ENCODE data around the gene DNAH17.

DNA sequence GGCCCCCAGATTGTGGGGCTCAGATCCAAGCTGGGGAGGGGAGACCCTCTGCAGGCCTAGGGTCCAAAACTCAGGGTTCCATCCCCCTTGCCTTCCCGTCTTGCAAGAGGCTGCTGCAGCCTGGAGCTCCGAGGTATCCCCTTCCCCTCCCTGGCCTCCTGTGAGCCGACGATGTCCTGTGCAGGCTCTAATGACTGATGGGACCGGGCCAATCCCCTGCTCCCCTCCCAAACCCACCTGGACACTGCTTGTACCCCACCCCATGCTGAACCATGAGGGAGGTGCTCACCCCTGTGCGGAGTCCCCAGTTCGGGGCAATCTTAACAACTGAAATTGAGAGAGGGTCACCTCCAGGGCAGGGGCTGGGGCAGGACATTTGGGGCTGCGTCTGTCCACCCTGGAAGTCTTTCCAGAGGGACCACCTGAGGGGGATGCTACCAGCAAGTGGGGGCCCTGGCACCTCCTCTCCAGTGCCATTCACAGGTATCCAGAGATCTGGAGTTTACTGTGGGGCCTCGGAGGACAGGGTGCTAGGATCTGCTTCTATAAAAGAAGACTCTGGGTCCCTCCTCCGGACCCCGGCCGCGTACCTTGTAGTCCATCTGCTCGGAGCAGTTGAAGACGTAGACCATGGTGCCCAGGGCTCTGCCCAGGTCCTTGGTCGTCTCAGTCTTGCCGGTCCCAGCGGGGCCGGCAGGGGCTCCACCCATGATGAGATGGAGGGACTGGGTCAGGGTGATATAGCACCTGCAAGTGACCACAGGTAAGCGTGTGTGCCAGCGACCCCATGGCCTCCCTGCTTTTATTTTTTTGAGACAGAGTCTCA is 77.3 kb downstream of the DNAH17 start:
- TF ChIP-seq ZFP30 (CRISPR knock-in tag; IDR thresholded peaks at IDR 0.05) (no peak), PPARA (CRISPR knock-in tag; IDR thresholded peaks at IDR 0.05; ENCODE audit: borderline replicate concordance) (no peak), TOX (CRISPR knock-in tag; IDR thresholded peaks at IDR 0.05; ENCODE audit: borderline replicate concordance) (no peak), ZFP3 (CRISPR knock-in tag; IDR thresholded peaks at IDR 0.05) (no peak), TCF4 (CRISPR knock-in tag; IDR thresholded peaks at IDR 0.05; ENCODE audit: borderline replicate concordance) (no peak), ZC3H10 (CRISPR knock-in tag; IDR thresholded peaks at IDR 0.05) (no peak), ZNF70 (CRISPR knock-in tag; IDR thresholded peaks at IDR 0.05) (no peak), OSR1 (CRISPR knock-in tag; IDR thresholded peaks at IDR 0.05) (no peak), ESRRG (CRISPR knock-in tag; IDR thresholded peaks at IDR 0.05) (no peak)
- TF ChIP-seq, protein P1, sequence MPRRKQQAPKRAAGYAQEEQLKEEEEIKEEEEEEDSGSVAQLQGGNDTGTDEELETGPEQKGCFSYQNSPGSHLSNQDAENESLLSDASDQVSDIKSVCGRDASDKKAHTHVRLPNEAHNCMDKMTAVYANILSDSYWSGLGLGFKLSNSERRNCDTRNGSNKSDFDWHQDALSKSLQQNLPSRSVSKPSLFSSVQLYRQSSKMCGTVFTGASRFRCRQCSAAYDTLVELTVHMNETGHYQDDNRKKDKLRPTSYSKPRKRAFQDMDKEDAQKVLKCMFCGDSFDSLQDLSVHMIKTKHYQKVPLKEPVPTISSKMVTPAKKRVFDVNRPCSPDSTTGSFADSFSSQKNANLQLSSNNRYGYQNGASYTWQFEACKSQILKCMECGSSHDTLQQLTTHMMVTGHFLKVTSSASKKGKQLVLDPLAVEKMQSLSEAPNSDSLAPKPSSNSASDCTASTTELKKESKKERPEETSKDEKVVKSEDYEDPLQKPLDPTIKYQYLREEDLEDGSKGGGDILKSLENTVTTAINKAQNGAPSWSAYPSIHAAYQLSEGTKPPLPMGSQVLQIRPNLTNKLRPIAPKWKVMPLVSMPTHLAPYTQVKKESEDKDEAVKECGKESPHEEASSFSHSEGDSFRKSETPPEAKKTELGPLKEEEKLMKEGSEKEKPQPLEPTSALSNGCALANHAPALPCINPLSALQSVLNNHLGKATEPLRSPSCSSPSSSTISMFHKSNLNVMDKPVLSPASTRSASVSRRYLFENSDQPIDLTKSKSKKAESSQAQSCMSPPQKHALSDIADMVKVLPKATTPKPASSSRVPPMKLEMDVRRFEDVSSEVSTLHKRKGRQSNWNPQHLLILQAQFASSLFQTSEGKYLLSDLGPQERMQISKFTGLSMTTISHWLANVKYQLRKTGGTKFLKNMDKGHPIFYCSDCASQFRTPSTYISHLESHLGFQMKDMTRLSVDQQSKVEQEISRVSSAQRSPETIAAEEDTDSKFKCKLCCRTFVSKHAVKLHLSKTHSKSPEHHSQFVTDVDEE (CRISPR knock-in tag; IDR thresholded peaks at IDR 0.05) = no peak
- TF ChIP-seq, protein P2, sequence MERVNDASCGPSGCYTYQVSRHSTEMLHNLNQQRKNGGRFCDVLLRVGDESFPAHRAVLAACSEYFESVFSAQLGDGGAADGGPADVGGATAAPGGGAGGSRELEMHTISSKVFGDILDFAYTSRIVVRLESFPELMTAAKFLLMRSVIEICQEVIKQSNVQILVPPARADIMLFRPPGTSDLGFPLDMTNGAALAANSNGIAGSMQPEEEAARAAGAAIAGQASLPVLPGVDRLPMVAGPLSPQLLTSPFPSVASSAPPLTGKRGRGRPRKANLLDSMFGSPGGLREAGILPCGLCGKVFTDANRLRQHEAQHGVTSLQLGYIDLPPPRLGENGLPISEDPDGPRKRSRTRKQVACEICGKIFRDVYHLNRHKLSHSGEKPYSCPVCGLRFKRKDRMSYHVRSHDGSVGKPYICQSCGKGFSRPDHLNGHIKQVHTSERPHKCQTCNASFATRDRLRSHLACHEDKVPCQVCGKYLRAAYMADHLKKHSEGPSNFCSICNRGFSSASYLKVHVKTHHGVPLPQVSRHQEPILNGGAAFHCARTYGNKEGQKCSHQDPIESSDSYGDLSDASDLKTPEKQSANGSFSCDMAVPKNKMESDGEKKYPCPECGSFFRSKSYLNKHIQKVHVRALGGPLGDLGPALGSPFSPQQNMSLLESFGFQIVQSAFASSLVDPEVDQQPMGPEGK (CRISPR knock-in tag; IDR thresholded peaks at IDR 0.05; ENCODE audit: borderline replicate concordance) = no peak
- TF ChIP-seq, protein P3, sequence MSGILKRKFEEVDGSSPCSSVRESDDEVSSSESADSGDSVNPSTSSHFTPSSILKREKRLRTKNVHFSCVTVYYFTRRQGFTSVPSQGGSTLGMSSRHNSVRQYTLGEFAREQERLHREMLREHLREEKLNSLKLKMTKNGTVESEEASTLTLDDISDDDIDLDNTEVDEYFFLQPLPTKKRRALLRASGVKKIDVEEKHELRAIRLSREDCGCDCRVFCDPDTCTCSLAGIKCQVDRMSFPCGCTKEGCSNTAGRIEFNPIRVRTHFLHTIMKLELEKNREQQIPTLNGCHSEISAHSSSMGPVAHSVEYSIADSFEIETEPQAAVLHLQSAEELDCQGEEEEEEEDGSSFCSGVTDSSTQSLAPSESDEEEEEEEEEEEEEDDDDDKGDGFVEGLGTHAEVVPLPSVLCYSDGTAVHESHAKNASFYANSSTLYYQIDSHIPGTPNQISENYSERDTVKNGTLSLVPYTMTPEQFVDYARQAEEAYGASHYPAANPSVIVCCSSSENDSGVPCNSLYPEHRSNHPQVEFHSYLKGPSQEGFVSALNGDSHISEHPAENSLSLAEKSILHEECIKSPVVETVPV (CRISPR knock-in tag; IDR thresholded peaks at IDR 0.05) = no peak

Data from SK-N-SH treated with all-trans-retinoic acid at 6 μM for 48 hours (cell line).